Uterus (tissue), 4 donors: Measurements from ENCODE around the gene PHF2. TPM values are rescaled to one million over a fixed set of nuclear protein-coding genes. Genes with fewer than 3 reads are reported as not detected.

ENCODE experiments used
- DNase-seq, 2 donors: peaks; one replicate each; pipeline ENCODE4 v3.0.0-alpha.2; 2019 to 2020
- H3K27ac ChIP-seq, 2 donors: fragments of 200-600 bp; sonication (generic); 1 replicate in 1 of 2; 2 replicates in 1 of 2; pipeline ENCODE4 v1.5.1; 2016 to 2018
- H3K27me3 ChIP-seq, 2 donors: fragments of 200-600 bp; sonication (generic); one replicate each; pipeline ENCODE4 v1.5.1; 2018 to 2019; ENCODE audit warnings: control low read depth in 1 of 2
- H3K36me3 ChIP-seq, 2 donors: fragments of 200-600 bp; sonication (generic); one replicate each; pipeline ENCODE4 v1.5.1; 2019; ENCODE audit warnings: control low read depth in 1 of 2
- H3K4me1 ChIP-seq, 2 donors: fragments of 200-600 bp; sonication (generic); one replicate each; pipeline ENCODE4 v1.5.1; 2018 to 2019; ENCODE audit warnings: control low read depth in 1 of 2
- H3K4me3 ChIP-seq, 2 donors: fragments of 200-600 bp; sonication (generic); 1 replicate in 1 of 2; 2 replicates in 1 of 2; pipeline ENCODE4 v1.5.1; 2018 to 2019; ENCODE audit warnings: mild to moderate bottlenecking in 1 of 2
- H3K9me3 ChIP-seq, 2 donors: fragments of 200-600 bp; sonication (generic); one replicate each; pipeline ENCODE4 v1.5.1; 2019; ENCODE audit warnings: control low read depth in 1 of 2
- POLR2A ChIP-seq, 2 donors: fragments of 450-650 bp; IDR thresholded peaks; one replicate each; pipeline ENCODE4 v1.6.1; 2016; ENCODE audit warnings: antibody characterized with exemption in 2 of 2, mild to moderate bottlenecking in 1 of 2, moderate library complexity in 1 of 2
- intact Hi-C: fragments of 100-400 bp; cut with DNase I; formaldehyde crosslinking; loops from one replicate; pipeline ENCODE4 v1.15.1; 2023; ENCODE audit warnings: low total_unique reads
- total RNA-seq, 4 donors: library from RNA; depleted of rRNA in 3 of 4; stranded (reverse); fragments of >200 nt in 3 of 4; gene quantifications; one replicate each; pipeline versions ENCODE4 v1.1.0 to v1.2.4, GENCODE V29; 2014 to 2023
- TF ChIP-seq, protein P1 (sequence below), 4 experiments: fragments of 200-600 bp in 2 of 4; fragments of 450-650 bp in 2 of 4; sonication (generic) in 2 of 4; IDR thresholded peaks; one replicate each; pipeline ENCODE4 v1.5.1; 2016 to 2019; ENCODE audit warnings: antibody characterized with exemption in 4 of 4, mild to moderate bottlenecking in 2 of 4, moderate library complexity in 1 of 4
- donor health status: DM: yes; HTN: yes; CAD: no.

The PHF2 gene
- total RNA-seq, 4 donors from 2014 or later = 7.7 to 54.5 (median 25.0) TPM

- no peaks in the 10 kb centered on the region for H3K36me3 ChIP-seq
- TF ChIP-seq POLR2A (IDR thresholded peaks at IDR 0.05) = no peak
- TF ChIP-seq, protein P1, sequence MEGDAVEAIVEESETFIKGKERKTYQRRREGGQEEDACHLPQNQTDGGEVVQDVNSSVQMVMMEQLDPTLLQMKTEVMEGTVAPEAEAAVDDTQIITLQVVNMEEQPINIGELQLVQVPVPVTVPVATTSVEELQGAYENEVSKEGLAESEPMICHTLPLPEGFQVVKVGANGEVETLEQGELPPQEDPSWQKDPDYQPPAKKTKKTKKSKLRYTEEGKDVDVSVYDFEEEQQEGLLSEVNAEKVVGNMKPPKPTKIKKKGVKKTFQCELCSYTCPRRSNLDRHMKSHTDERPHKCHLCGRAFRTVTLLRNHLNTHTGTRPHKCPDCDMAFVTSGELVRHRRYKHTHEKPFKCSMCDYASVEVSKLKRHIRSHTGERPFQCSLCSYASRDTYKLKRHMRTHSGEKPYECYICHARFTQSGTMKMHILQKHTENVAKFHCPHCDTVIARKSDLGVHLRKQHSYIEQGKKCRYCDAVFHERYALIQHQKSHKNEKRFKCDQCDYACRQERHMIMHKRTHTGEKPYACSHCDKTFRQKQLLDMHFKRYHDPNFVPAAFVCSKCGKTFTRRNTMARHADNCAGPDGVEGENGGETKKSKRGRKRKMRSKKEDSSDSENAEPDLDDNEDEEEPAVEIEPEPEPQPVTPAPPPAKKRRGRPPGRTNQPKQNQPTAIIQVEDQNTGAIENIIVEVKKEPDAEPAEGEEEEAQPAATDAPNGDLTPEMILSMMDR (IDR thresholded peaks at IDR 0.05) = no peak
- intact Hi-C loops = no loop called here
- no peaks in the 10 kb centered on the region for H3K27me3 ChIP-seq
- H3K4me3 ChIP-seq = no peak overlapping the region
- DNase-seq = no peak
- no peak overlapping the region for H3K27ac ChIP-seq
- no peaks in the 10 kb centered on the region for H3K4me1 ChIP-seq
- no peaks in the 10 kb centered on the region for H3K9me3 ChIP-seq
Observed at GRCh38 chr9:93660352-93661046, 84.1 kb downstream of the PHF2 start.

GRCh38 chr9:93661591-93661990 lies 85.2 kb downstream of the PHF2 start:
- Histone ChIP-seq H3K4me3 (no peak overlapping the region), H3K27ac (no peak overlapping the region), H3K27me3 (no peaks in the 10 kb centered on the region), H3K36me3 (no peaks in the 10 kb centered on the region), H3K4me1 (no peaks in the 10 kb centered on the region), H3K9me3 (no peaks in the 10 kb centered on the region)
- DNase-seq = no peak
- intact Hi-C loops = no loop called here
- TF ChIP-seq, protein P1 (IDR thresholded peaks at IDR 0.05) = no peak
- no peak for TF ChIP-seq POLR2A (IDR thresholded peaks at IDR 0.05)

GRCh38 chr9:93662016-93662638 lies 85.7 kb downstream of the PHF2 start:
- intact Hi-C loops = no loop called here
- Histone ChIP-seq H3K27me3 (no peaks in the 10 kb centered on the region), H3K36me3 (no peaks in the 10 kb centered on the region), H3K27ac (no peak overlapping the region), H3K4me1 (no peaks in the 10 kb centered on the region), H3K4me3 (no peak overlapping the region), H3K9me3 (no peaks in the 10 kb centered on the region)
- no peak for DNase-seq
- TF ChIP-seq, protein P1 (IDR thresholded peaks at IDR 0.05) = no peak
- no peak for TF ChIP-seq POLR2A (IDR thresholded peaks at IDR 0.05)

- no peaks in the 10 kb centered on the region for H3K36me3 ChIP-seq
Observed at GRCh38 chr9:93662952-93663572, 86.7 kb downstream of the PHF2 start.

More at GRCh38 chr9:93662952-93663572, 86.7 kb downstream of the PHF2 start:
- H3K27me3 ChIP-seq = no peaks in the 10 kb centered on the region
- no peaks in the 10 kb centered on the region for H3K9me3 ChIP-seq
- H3K27ac ChIP-seq = no peak overlapping the region
- H3K4me1 ChIP-seq = no peaks in the 10 kb centered on the region
- no peak overlapping the region for H3K4me3 ChIP-seq
- DNase-seq = no peak
- intact Hi-C loops = no loop called here
- TF ChIP-seq, protein P1 (IDR thresholded peaks at IDR 0.05) = no peak
- TF ChIP-seq POLR2A (IDR thresholded peaks at IDR 0.05) = no peak
